Esophagus muscularis mucosa (tissue), 4 donors: ENCODE results near the gene WFDC5. TPM values are rescaled to one million over a fixed set of nuclear protein-coding genes. Genes with fewer than 3 reads are reported as not detected.

Experiments used
- DNase-seq: peaks from one replicate; pipeline ENCODE4 v3.0.0-alpha.2; 2017; ENCODE audit errors: extremely low spot score
- H3K27ac ChIP-seq, 4 donors: fragments of 200-600 bp; sonication (generic); replicated peaks in 1 of 4; 1 replicate in 3 of 4; 2 replicates in 1 of 4; pipeline ENCODE4 v1.5.1; 2016 to 2019; ENCODE audit warnings: mild to moderate bottlenecking in 1 of 4
- H3K27me3 ChIP-seq, 4 donors: fragments of 200-600 bp; sonication (generic); one replicate each; pipeline versions ENCODE4 v1.5.1 to v1.6.0; 2016 to 2019
- H3K36me3 ChIP-seq, 4 donors: fragments of 200-600 bp; sonication (generic); one replicate each; pipeline ENCODE4 v1.5.1; 2016 to 2019
- H3K4me1 ChIP-seq, 4 donors: fragments of 200-600 bp; sonication (generic); one replicate each; pipeline ENCODE4 v1.5.1; 2016 to 2019
- H3K4me3 ChIP-seq, 4 donors: fragments of 200-600 bp; sonication (generic); 1 replicate in 2 of 4; 2 replicates in 2 of 4; pipeline ENCODE4 v1.5.1; 2016 to 2019; ENCODE audit warnings: mild to moderate bottlenecking in 4 of 4, moderate library complexity in 1 of 4
- H3K9me3 ChIP-seq, 4 donors: fragments of 200-600 bp; sonication (generic); 1 replicate in 3 of 4; 2 replicates in 1 of 4; pipeline ENCODE4 v1.5.1; 2016 to 2019
- CTCF ChIP-seq, 3 experiments: fragments of 200-600 bp in 2 of 3; fragments of 450-650 bp in 1 of 3; sonication (generic) in 2 of 3; IDR thresholded peaks; one replicate each; pipeline ENCODE4 v1.5.1; 2017 to 2019; ENCODE audit warnings: antibody characterized with exemption in 3 of 3, mild to moderate bottlenecking in 2 of 3, moderate library complexity in 1 of 3
- EP300 ChIP-seq: sonication (generic); formaldehyde crosslinking; IDR thresholded peaks from one replicate; pipeline ENCODE4 v1.6.1; 2017; ENCODE audit warnings: antibody characterized with exemption
- POLR2A ChIP-seq: fragments of 450-650 bp; IDR thresholded peaks from one replicate; pipeline ENCODE4 v1.6.1; 2017; ENCODE audit warnings: antibody characterized with exemption, moderate library complexity, mild to moderate bottlenecking, low read depth
- POLR2AphosphoS5 ChIP-seq, 2 donors: sonication (generic); formaldehyde crosslinking; IDR thresholded peaks; one replicate each; pipeline ENCODE4 v1.6.1; 2017; ENCODE audit warnings: antibody characterized with exemption in 2 of 2
- WGBS: methylation state at CpG from one replicate; pipeline ENCODE4 v1.1.5; 2018; 5-methylcytosine and 5-hydroxymethylcytosine counted together
- intact Hi-C: fragments of 100-400 bp; cut with DNase I; formaldehyde crosslinking; loops from one replicate; pipeline ENCODE4 v1.15.1; 2023
- total RNA-seq, 4 donors: library from RNA; depleted of rRNA; stranded (reverse); fragments of >200 nt; gene quantifications; one replicate each; pipeline versions ENCODE4 v1.1.0 to v1.2.1, GENCODE V29; 2016

The WFDC5 gene
- total RNA-seq, 4 donors from 2014 or later: not detected

- no peaks in the 10 kb centered on the region for H3K27me3 ChIP-seq
- peaks cover 0 to 8% (median 3%) of the 10 kb centered on the region in 4 donors for H3K9me3 ChIP-seq
- no peaks in the 10 kb centered on the region for H3K4me1 ChIP-seq
- H3K27ac ChIP-seq: no peak overlapping the region
- intact Hi-C loops: no loop called here
- TF ChIP-seq CTCF (IDR thresholded peaks at IDR 0.05) (no peak), POLR2AphosphoS5 (IDR thresholded peaks at IDR 0.05) (no peak), EP300 (no peak), POLR2A (no peak)
- no peak overlapping the region for H3K4me3 ChIP-seq
- DNase-seq: no peak
- WGBS: 94% methylated on average over 1 of the region's 1 CpG
- H3K36me3 ChIP-seq: peaks cover 0 to 52% (median 23%) of the 10 kb centered on the region in 4 donors
Measured at GRCh38 chr20:45083127-45083526, 31.8 kb downstream of the WFDC5 start.

GRCh38 chr20:45082468-45082867 lies 32.5 kb downstream of the WFDC5 start:
- intact Hi-C loops: no loop called here
- no peak for TF ChIP-seq CTCF (IDR thresholded peaks at IDR 0.05)
- no peak for TF ChIP-seq POLR2A
- no peak for TF ChIP-seq EP300
- TF ChIP-seq POLR2AphosphoS5 (IDR thresholded peaks at IDR 0.05): no peak
- H3K36me3 ChIP-seq: peaks cover 2 to 56% (median 27%) of the 10 kb centered on the region in 4 donors

GRCh38 chr20:45080867-45081624 lies 33.9 kb downstream of the WFDC5 start:
- Histone ChIP-seq H3K36me3 (peaks cover 16 to 66% (median 42%) of the 10 kb centered on the region in 4 donors), H3K27me3 (no peaks in the 10 kb centered on the region), H3K27ac (no peak overlapping the region), H3K4me3 (no peak overlapping the region), H3K9me3 (peaks cover 0 to 8% (median 3%) of the 10 kb centered on the region in 4 donors), H3K4me1 (no peaks in the 10 kb centered on the region)
- no peak for DNase-seq
- 75% methylated on average over 5 of the region's 5 CpGs for WGBS
- intact Hi-C loops: no loop called here
- no peak for TF ChIP-seq CTCF (IDR thresholded peaks at IDR 0.05)
- no peak for TF ChIP-seq POLR2AphosphoS5 (IDR thresholded peaks at IDR 0.05)
- no peak for TF ChIP-seq EP300
- TF ChIP-seq POLR2A: no peak

More at GRCh38 chr20:45082468-45082867, 32.5 kb downstream of the WFDC5 start:
- DNase-seq: no peak
- Histone ChIP-seq H3K9me3 (peaks cover 0 to 8% (median 3%) of the 10 kb centered on the region in 4 donors), H3K27ac (no peak overlapping the region), H3K4me1 (no peaks in the 10 kb centered on the region), H3K4me3 (no peak overlapping the region), H3K27me3 (no peaks in the 10 kb centered on the region)
- WGBS: 100% methylated on average over 3 of the region's 3 CpGs

- WGBS: 93% methylated on average over 3 of the region's 3 CpGs
- no peak overlapping the region for H3K27ac ChIP-seq
- H3K4me3 ChIP-seq: no peak overlapping the region
- peaks cover 0 to 7% (median 1%) of the 10 kb centered on the region in 4 donors for H3K9me3 ChIP-seq
- peaks cover 30 to 79% (median 54%) of the 10 kb centered on the region in 4 donors for H3K36me3 ChIP-seq
- no peaks in the 10 kb centered on the region for H3K27me3 ChIP-seq
- no peak for TF ChIP-seq CTCF (IDR thresholded peaks at IDR 0.05)
- TF ChIP-seq EP300: no peak
- no peak for TF ChIP-seq POLR2A
- intact Hi-C loops: no loop called here
- H3K4me1 ChIP-seq: no peaks in the 10 kb centered on the region
- no peak for DNase-seq
Measured at GRCh38 chr20:45077559-45077958, 37.4 kb downstream of the WFDC5 start.
